ENCODE measurements around the gene MYO10.

MYO10 gene

GRCh38 chr5:16970260-16970659 lies 34.2 kb upstream of the MYO10 start:
- TF ChIP-seq EZH2 (IDR thresholded peaks at IDR 0.05; ENCODE audit: borderline replicate concordance, low read depth, low read length, severe bottlenecking) (no peak), CTCF (IDR thresholded peaks at IDR 0.05; ENCODE audit: borderline replicate concordance, extremely low read depth, low read length, poor library complexity, severe bottlenecking) (no peak)
- Histone ChIP-seq H4K20me1 (ENCODE audit: insufficient read depth, low read length) (no peaks in the 10 kb centered on the region), H3K4me2 (ENCODE audit: insufficient read depth, low read length) (no peak overlapping the region), H3K9me3 (ENCODE audit: insufficient read depth, low read length, severe bottlenecking) (no peaks in the 10 kb centered on the region), H3K27ac (ENCODE audit: low read length) (no peak overlapping the region), H3K36me3 (ENCODE audit: insufficient read depth, low read length) (no peaks in the 10 kb centered on the region), H3K9ac (ENCODE audit: low read depth, low read length) (no peak overlapping the region), H2AFZ (ENCODE audit: low read depth, low read length) (no peak overlapping the region), H3K79me2 (ENCODE audit: insufficient read depth, low read length) (no peaks in the 10 kb centered on the region), H3K4me3 (ENCODE audit: low read depth in 1 of 2, low read length in 2 of 2) (no peak overlapping the region), H3K4me1 (ENCODE audit: insufficient read depth, low read length) (no peaks in the 10 kb centered on the region), H3K27me3 (ENCODE audit: insufficient read depth, low read length, poor library complexity) (no peaks in the 10 kb centered on the region)
- ATAC-seq (ENCODE audit: insufficient read depth, low read depth): no peak
- no peak for DNase-seq

GRCh38 chr5:16965581-16965980 lies 29.5 kb upstream of the MYO10 start:
- no peaks in the 10 kb centered on the region for H4K20me1 ChIP-seq (ENCODE audit: insufficient read depth, low read length)
- H3K27ac ChIP-seq (ENCODE audit: low read length): no peak overlapping the region
- H3K79me2 ChIP-seq (ENCODE audit: insufficient read depth, low read length): no peaks in the 10 kb centered on the region
- H3K9me3 ChIP-seq (ENCODE audit: insufficient read depth, low read length, severe bottlenecking): no peaks in the 10 kb centered on the region
- H3K4me2 ChIP-seq (ENCODE audit: insufficient read depth, low read length): no peak overlapping the region
- ATAC-seq (ENCODE audit: insufficient read depth, low read depth) (no peak), DNase-seq (no peak)
- H3K9ac ChIP-seq (ENCODE audit: low read depth, low read length): no peak overlapping the region
- no peaks in the 10 kb centered on the region for H3K36me3 ChIP-seq (ENCODE audit: insufficient read depth, low read length)
- no peak overlapping the region for H2AFZ ChIP-seq (ENCODE audit: low read depth, low read length)
- no peaks in the 10 kb centered on the region for H3K27me3 ChIP-seq (ENCODE audit: insufficient read depth, low read length, poor library complexity)
- TF ChIP-seq CTCF (IDR thresholded peaks at IDR 0.05; ENCODE audit: borderline replicate concordance, extremely low read depth, low read length, poor library complexity, severe bottlenecking): no peak
- TF ChIP-seq EZH2 (IDR thresholded peaks at IDR 0.05; ENCODE audit: borderline replicate concordance, low read depth, low read length, severe bottlenecking): no peak
- no peaks in the 10 kb centered on the region for H3K4me1 ChIP-seq (ENCODE audit: insufficient read depth, low read length)
- H3K4me3 ChIP-seq (ENCODE audit: low read depth in 1 of 2, low read length in 2 of 2): no peak overlapping the region

- no peaks in the 10 kb centered on the region for H3K79me2 ChIP-seq (ENCODE audit: insufficient read depth, low read length)
- no peak overlapping the region for H3K9ac ChIP-seq (ENCODE audit: low read depth, low read length)
- no peak overlapping the region for H3K27ac ChIP-seq (ENCODE audit: low read length)
- no peaks in the 10 kb centered on the region for H3K4me1 ChIP-seq (ENCODE audit: insufficient read depth, low read length)
- H4K20me1 ChIP-seq (ENCODE audit: insufficient read depth, low read length): no peaks in the 10 kb centered on the region
- H3K9me3 ChIP-seq (ENCODE audit: insufficient read depth, low read length, severe bottlenecking): no peaks in the 10 kb centered on the region
- no peaks in the 10 kb centered on the region for H3K36me3 ChIP-seq (ENCODE audit: insufficient read depth, low read length)
- no peak overlapping the region for H2AFZ ChIP-seq (ENCODE audit: low read depth, low read length)
- no peak overlapping the region for H3K4me3 ChIP-seq (ENCODE audit: low read depth in 1 of 2, low read length in 2 of 2)
- H3K4me2 ChIP-seq (ENCODE audit: insufficient read depth, low read length): no peak overlapping the region
- DNase-seq (no peak), ATAC-seq (ENCODE audit: insufficient read depth, low read depth) (no peak)
- TF ChIP-seq EZH2 (IDR thresholded peaks at IDR 0.05; ENCODE audit: borderline replicate concordance, low read depth, low read length, severe bottlenecking): no peak
- H3K27me3 ChIP-seq (ENCODE audit: insufficient read depth, low read length, poor library complexity): no peaks in the 10 kb centered on the region
These were observed 27.7 kb upstream of the MYO10 start for GRCh38 chr5:16963821-16964220.

- ATAC-seq (ENCODE audit: insufficient read depth, low read depth) (no peak), DNase-seq (no peak)
- no peaks in the 10 kb centered on the region for H3K27me3 ChIP-seq (ENCODE audit: insufficient read depth, low read length, poor library complexity)
- no peaks in the 10 kb centered on the region for H3K36me3 ChIP-seq (ENCODE audit: insufficient read depth, low read length)
- H3K79me2 ChIP-seq (ENCODE audit: insufficient read depth, low read length): no peaks in the 10 kb centered on the region
- no peak overlapping the region for H3K4me2 ChIP-seq (ENCODE audit: insufficient read depth, low read length)
- H3K4me1 ChIP-seq (ENCODE audit: insufficient read depth, low read length): no peaks in the 10 kb centered on the region
- no peak overlapping the region for H3K9ac ChIP-seq (ENCODE audit: low read depth, low read length)
- H3K27ac ChIP-seq (ENCODE audit: low read length): no peak overlapping the region
- TF ChIP-seq EZH2 (IDR thresholded peaks at IDR 0.05; ENCODE audit: borderline replicate concordance, low read depth, low read length, severe bottlenecking): no peak
- no peak for TF ChIP-seq CTCF (IDR thresholded peaks at IDR 0.05; ENCODE audit: borderline replicate concordance, extremely low read depth, low read length, poor library complexity, severe bottlenecking)
- no peak overlapping the region for H3K4me3 ChIP-seq (ENCODE audit: low read depth in 1 of 2, low read length in 2 of 2)
- H4K20me1 ChIP-seq (ENCODE audit: insufficient read depth, low read length): no peaks in the 10 kb centered on the region
- no peaks in the 10 kb centered on the region for H3K9me3 ChIP-seq (ENCODE audit: insufficient read depth, low read length, severe bottlenecking)
- no peak overlapping the region for H2AFZ ChIP-seq (ENCODE audit: low read depth, low read length)
These were observed 25.0 kb upstream of the MYO10 start for GRCh38 chr5:16961131-16961530.
